Lung (tissue), 12 donors: ENCODE results near the gene ERFE. TPM values are rescaled to one million over a fixed set of nuclear protein-coding genes. Genes with fewer than 3 reads are reported as not detected.
A peak's percentile ranks its signal among the peaks of the same experiment; 100 is the strongest.

Source experiments
- ATAC-seq: fragments of 200-7000 bp; cut with Tn5 transposase; one replicate; pipeline ENCODE4 v1.9.1; 2020; ENCODE audit warnings: moderate number of reproducible peaks; ENCODE audit not compliant: insufficient read depth, low FRiP score
- DNase-seq, 3 donors: peaks; one replicate each; pipeline ENCODE4 v3.0.0-alpha.2; 2013 to 2017
- H3K27ac ChIP-seq, 2 donors: one replicate each; pipeline ENCODE4 v1.5.1; 2013; ENCODE audit warnings: mild to moderate bottlenecking in 2 of 2, moderate library complexity in 2 of 2, control low read depth in 1 of 2, inconsistent platforms in 1 of 2, low read depth in 1 of 2, low read length in 1 of 2
- H3K27me3 ChIP-seq, 3 donors: one replicate each; pipeline ENCODE4 v1.5.1; 2013; ENCODE audit warnings: low read length in 2 of 3; ENCODE audit not compliant: control insufficient read depth in 3 of 3, insufficient read depth in 3 of 3
- H3K36me3 ChIP-seq, 4 donors: one replicate each; pipeline ENCODE4 v1.5.1; 2013; ENCODE audit warnings: low read length in 4 of 4, mild to moderate bottlenecking in 1 of 4, moderate library complexity in 1 of 4; ENCODE audit not compliant: control insufficient read depth in 4 of 4, insufficient read depth in 4 of 4
- H3K4me1 ChIP-seq, 5 donors: one replicate each; pipeline ENCODE4 v1.5.1; 2013; ENCODE audit warnings: low read length in 5 of 5, mild to moderate bottlenecking in 2 of 5, moderate library complexity in 1 of 5; ENCODE audit not compliant: control insufficient read depth in 5 of 5, insufficient read depth in 5 of 5
- H3K4me3 ChIP-seq: one replicate; pipeline ENCODE4 v1.5.1; 2013; ENCODE audit warnings: mild to moderate bottlenecking, control low read depth, moderate library complexity
- H3K9ac ChIP-seq, 2 donors: one replicate each; pipeline ENCODE4 v1.5.1; 2013; ENCODE audit warnings: low read length in 2 of 2, control low read depth in 1 of 2; ENCODE audit not compliant: insufficient read depth in 1 of 2
- H3K9me3 ChIP-seq, 4 donors: one replicate each; pipeline ENCODE4 v1.5.1; 2013; ENCODE audit warnings: low read length in 3 of 4, mild to moderate bottlenecking in 1 of 4, moderate library complexity in 1 of 4; ENCODE audit not compliant: control insufficient read depth in 4 of 4, insufficient read depth in 3 of 4
- WGBS, 2 donors: extraction: QIAGEN DNeasy Blood & Tissue Kit; methylation state at CpG; one replicate each; pipeline ENCODE4 v1.1.7; 2013; 5-methylcytosine and 5-hydroxymethylcytosine counted together
- polyA plus RNA-seq, 2 donors: library from polyadenylated mRNA; stranded (reverse); fragments of 200-250 nt; gene quantifications; one replicate each; pipeline ENCODE4 v1.2.1, GENCODE V29; 2013
- total RNA-seq, 2 donors: library from RNA; depleted of rRNA in 1 of 2; stranded (reverse); fragments of >200 nt in 1 of 2; gene quantifications; one replicate each; pipeline ENCODE4 v1.2.1, GENCODE V29; 2014 to 2021
- TF ChIP-seq, protein P1 (sequence below): IDR thresholded peaks from 2 replicates; pipeline ENCODE4 v1.5.1; 2012; ENCODE audit warnings: mild to moderate bottlenecking; ENCODE audit errors: control extremely low read depth, extremely low read depth
- donor health status: control.
- donor health status: control.
- donor health status: Bipolar disorder and iron deficiency.
- donor health status: healthy.
- donor health status: DM: yes; HTN: yes; CAD: no.

Gene ERFE
- total and polyA plus RNA-seq, 4 donors: 0.52 to 0.54 (median 0.54) TPM; not detected in 1

DNA sequence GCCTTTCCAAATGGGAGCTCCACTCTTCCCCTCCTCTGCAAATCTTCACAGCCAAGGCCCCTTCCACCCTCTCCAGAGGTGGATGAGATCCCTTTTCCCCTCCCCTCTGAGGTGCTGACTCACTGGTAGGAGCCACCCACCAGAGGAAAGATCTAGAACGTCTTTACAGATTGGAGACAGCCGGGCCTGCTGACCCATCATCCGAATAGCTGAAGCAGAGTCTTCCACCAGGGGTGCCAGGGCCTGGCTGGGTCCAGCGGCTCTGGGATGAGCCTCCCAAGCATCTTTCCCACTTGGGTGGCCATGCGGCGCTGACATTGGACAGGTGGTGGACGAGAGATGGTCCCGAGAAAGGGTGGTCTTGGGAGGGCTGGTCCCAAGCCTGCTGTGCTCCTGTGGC lies 9.0 kb downstream of the ERFE start:
- Histone ChIP-seq H3K27ac (no peak overlapping the region), H3K9me3 (no peaks in the 10 kb centered on the region), H3K9ac (no peak overlapping the region), H3K4me3 (no peak overlapping the region), H3K4me1 (peaks cover 0 to 14% (median 2%) of the 10 kb centered on the region in 5 donors), H3K36me3 (peaks cover 9 to 43% (median 15%) of the 10 kb centered on the region in 4 donors), H3K27me3 (peaks cover 0 to 6% (median 4%) of the 10 kb centered on the region in 3 donors)
- TF ChIP-seq, protein P1, sequence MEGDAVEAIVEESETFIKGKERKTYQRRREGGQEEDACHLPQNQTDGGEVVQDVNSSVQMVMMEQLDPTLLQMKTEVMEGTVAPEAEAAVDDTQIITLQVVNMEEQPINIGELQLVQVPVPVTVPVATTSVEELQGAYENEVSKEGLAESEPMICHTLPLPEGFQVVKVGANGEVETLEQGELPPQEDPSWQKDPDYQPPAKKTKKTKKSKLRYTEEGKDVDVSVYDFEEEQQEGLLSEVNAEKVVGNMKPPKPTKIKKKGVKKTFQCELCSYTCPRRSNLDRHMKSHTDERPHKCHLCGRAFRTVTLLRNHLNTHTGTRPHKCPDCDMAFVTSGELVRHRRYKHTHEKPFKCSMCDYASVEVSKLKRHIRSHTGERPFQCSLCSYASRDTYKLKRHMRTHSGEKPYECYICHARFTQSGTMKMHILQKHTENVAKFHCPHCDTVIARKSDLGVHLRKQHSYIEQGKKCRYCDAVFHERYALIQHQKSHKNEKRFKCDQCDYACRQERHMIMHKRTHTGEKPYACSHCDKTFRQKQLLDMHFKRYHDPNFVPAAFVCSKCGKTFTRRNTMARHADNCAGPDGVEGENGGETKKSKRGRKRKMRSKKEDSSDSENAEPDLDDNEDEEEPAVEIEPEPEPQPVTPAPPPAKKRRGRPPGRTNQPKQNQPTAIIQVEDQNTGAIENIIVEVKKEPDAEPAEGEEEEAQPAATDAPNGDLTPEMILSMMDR: no peak
- 82 to 87% methylated on average over 8 of the region's 8 CpGs for WGBS, 2 donors
- ATAC-seq (no peak), DNase-seq (no peak)

DNA sequence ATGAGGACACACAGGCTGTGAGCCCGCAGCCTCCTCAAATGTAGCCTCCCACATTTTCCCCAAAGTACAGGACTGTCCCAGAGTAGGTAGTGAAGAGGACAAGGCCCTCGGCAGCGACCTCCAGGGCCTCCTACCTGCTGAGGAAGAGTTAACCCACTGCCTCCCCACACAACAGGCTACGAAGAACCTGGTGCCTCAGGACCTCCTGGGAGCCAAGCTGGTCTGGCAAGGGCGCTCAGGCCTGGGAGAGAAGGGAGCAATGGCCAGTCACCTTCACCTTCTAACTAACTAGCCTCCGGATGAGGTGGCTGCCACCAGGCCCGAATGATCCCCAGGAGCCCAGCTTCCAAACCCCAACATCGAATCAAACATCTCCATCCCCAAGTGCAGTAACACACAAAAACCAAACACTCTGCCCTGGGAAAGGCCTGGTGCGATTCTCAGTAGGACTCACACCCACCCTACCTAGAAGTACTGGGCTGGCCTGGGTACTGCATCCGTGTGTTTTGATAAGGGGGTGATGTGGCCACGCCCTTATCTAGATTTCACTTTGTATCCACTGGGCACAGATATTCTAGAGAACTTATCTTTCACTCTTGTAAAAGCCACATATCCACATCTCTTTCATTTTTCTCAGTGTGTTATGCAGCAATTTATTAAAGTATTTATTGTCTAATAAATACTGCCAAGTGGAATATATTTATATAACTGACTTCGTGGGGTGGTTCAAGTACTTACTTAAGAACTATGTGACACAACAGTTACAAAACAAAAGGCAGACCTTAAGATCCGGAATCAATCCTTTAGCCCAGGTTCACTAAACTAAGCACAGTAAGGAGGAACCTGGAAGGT lies 9.7 kb downstream of the ERFE start:
- TF ChIP-seq, protein P1: no peak
- H3K4me3 ChIP-seq: no peak overlapping the region
- H3K36me3 ChIP-seq: peaks cover 11 to 49% (median 20%) of the 10 kb centered on the region in 4 donors
- H3K4me1 ChIP-seq: peaks cover 0 to 13% (median 0%) of the 10 kb centered on the region in 5 donors
- H3K27me3 ChIP-seq: no peaks in the 10 kb centered on the region
- no peak for DNase-seq
- ATAC-seq: no peak
- no peaks in the 10 kb centered on the region for H3K9me3 ChIP-seq
- WGBS, 2 donors: 88 to 89% methylated on average over 13 of the region's 13 CpGs
- H3K9ac ChIP-seq: no peak overlapping the region
- H3K27ac ChIP-seq: peak overlapping the region in 1 of 2 donors; percentile 20

DNA sequence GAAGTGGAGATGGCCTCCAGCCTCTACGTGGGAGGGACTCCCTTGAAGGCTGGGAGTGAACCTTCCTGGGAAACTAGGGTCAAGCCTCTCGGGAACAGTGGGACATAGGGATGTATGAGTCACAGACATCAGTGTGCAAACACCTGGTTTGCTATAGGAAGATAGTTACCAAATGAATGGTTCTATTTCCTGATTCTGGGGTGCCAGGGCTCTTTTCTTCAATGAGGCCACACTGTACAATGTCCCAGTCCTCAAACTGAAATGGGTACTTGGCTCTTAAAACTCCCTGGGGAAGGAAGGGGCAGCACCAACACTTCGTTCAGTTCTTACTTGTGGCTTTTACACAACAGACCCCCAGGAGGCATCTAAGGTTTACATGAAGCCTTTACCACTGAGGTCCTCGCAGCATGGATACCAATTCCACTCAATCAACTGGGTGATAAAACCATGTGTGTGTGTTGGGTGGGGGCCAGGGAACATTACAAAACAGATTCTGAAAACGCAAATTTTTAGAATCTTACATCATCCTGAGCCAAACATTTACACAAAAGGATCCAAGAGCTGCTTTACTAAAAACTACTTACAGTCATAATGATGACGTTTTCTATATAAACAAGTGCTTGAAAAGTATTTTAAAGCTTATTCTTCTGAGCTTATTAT lies 10.4 kb downstream of the ERFE start:
- Histone ChIP-seq H3K27ac (peak overlapping the region in 1 of 2 donors; percentile 20), H3K4me3 (no peak overlapping the region), H3K4me1 (peaks cover 0 to 8% (median 0%) of the 10 kb centered on the region in 5 donors), H3K36me3 (peaks cover 14 to 53% (median 24%) of the 10 kb centered on the region in 4 donors), H3K9ac (no peak overlapping the region), H3K9me3 (no peaks in the 10 kb centered on the region), H3K27me3 (no peaks in the 10 kb centered on the region)
- TF ChIP-seq, protein P1: no peak
- ATAC-seq (no peak), DNase-seq (peak in 2 of 3 donors; percentile 43 to 55)
- WGBS, 2 donors: 57 to 58% methylated on average over 6 of the region's 6 CpGs
